HUDEP-2 (cell line): ENCODE data around the gene FRMD1.

Experiments
- DNase-seq, 76 experiments: peaks; one replicate each; lab custom pipeline; 2025; ENCODE audit not compliant: unreplicated experiment in 76 of 76; lab: John Stamatoyannopoulos, UW

Gene FRMD1

GRCh38 chr6:168096271-168096764 is 17.3 kb upstream of the FRMD1 start:
- DNase-seq, result no peak

GRCh38 chr6:168095716-168096250 is 16.8 kb upstream of the FRMD1 start:
- no peak for DNase-seq

GRCh38 chr6:168095171-168095691 is 16.2 kb upstream of the FRMD1 start:
- DNase-seq, result no peak

GRCh38 chr6:168093634-168094033 is 14.6 kb upstream of the FRMD1 start:
- no peak for DNase-seq

- peak in 28 of 76 experiments; percentile 10 to 78 (median 35) for DNase-seq
Observed at GRCh38 chr6:168093071-168093505, 14.1 kb upstream of the FRMD1 start.

- no peak for DNase-seq
Observed at GRCh38 chr6:168092541-168092940, 13.5 kb upstream of the FRMD1 start.

- no peak for DNase-seq
Observed at GRCh38 chr6:168091381-168092264, 12.6 kb upstream of the FRMD1 start.

- DNase-seq, result no peak
Observed at GRCh38 chr6:168090706-168091105, 11.7 kb upstream of the FRMD1 start.

GRCh38 chr6:168090064-168090690 is 11.2 kb upstream of the FRMD1 start:
- no peak for DNase-seq

- no peak for DNase-seq
Observed at GRCh38 chr6:168089186-168090063, 10.4 kb upstream of the FRMD1 start.

GRCh38 chr6:168088161-168089053 is 9.4 kb upstream of the FRMD1 start:
- no peak for DNase-seq

- DNase-seq, result no peak
Observed at GRCh38 chr6:168087436-168088160, 8.6 kb upstream of the FRMD1 start.

- no peak for DNase-seq
Observed at GRCh38 chr6:168086616-168087015, 7.6 kb upstream of the FRMD1 start.

GRCh38 chr6:168086066-168086465 is 7.1 kb upstream of the FRMD1 start:
- no peak for DNase-seq

- DNase-seq, result no peak
Observed at GRCh38 chr6:168084465-168085160, 5.6 kb upstream of the FRMD1 start.

GRCh38 chr6:168083514-168083885 is 4.5 kb upstream of the FRMD1 start:
- no peak for DNase-seq

GRCh38 chr6:168082860-168083513 is 4.0 kb upstream of the FRMD1 start:
- no peak for DNase-seq
